ENCODE measurements around the gene SLC12A2.

SLC12A2 gene

DNA sequence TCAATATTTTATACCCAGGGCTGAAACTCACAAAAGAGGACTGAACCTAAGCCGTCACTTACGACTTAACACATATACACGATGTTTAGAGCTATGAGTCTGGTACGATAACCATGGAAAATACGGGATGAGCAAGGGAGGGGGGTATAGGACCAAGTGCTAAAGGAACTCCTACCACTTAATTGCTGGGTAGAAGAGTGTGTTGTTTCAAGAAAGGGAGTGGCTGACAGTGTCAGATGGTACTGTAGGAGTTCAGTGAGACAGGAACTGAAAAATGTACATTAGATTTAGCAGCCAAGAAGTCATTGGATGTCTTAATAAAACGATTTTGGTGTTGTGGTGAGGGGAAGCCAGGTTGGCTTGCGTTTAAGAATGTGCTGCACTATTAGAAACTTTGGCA is 21.6 kb downstream of the SLC12A2 start:
- DNase-seq (ENCODE audit: low read depth) = no peak
- TF ChIP-seq, protein P1, sequence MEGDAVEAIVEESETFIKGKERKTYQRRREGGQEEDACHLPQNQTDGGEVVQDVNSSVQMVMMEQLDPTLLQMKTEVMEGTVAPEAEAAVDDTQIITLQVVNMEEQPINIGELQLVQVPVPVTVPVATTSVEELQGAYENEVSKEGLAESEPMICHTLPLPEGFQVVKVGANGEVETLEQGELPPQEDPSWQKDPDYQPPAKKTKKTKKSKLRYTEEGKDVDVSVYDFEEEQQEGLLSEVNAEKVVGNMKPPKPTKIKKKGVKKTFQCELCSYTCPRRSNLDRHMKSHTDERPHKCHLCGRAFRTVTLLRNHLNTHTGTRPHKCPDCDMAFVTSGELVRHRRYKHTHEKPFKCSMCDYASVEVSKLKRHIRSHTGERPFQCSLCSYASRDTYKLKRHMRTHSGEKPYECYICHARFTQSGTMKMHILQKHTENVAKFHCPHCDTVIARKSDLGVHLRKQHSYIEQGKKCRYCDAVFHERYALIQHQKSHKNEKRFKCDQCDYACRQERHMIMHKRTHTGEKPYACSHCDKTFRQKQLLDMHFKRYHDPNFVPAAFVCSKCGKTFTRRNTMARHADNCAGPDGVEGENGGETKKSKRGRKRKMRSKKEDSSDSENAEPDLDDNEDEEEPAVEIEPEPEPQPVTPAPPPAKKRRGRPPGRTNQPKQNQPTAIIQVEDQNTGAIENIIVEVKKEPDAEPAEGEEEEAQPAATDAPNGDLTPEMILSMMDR (conservative IDR thresholded peaks at IDR 0.05; ENCODE audit: low read depth, low read length) = no peak
- H3K4me3 ChIP-seq (ENCODE audit: low read length) = no peak overlapping the region

DNA sequence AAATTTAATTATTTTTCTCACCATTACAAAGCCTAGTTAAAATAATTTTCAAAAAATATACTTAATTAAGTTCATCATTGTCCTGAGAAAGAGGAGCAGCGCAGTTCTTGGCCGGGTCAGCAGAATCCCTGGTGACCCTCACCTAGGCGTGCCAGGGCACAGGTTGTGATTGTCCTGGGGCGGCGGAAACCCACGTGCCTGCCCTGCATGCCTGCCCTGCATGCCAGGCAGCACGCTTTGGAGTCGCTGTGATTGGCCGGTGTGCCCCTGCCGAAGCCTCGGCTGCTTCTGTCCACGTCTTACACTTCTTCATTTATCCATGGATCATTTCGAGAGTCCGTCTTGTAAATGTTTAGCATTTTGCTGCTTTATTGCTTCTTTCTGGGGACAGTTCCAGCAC is 25.6 kb downstream of the SLC12A2 start:
- no peak overlapping the region for H3K4me3 ChIP-seq (ENCODE audit: low read length)
- no peak for DNase-seq (ENCODE audit: low read depth)
- TF ChIP-seq, protein P1 (conservative IDR thresholded peaks at IDR 0.05; ENCODE audit: low read depth, low read length) = no peak

- no peak overlapping the region for H3K4me3 ChIP-seq (ENCODE audit: low read length)
- no peak for DNase-seq (ENCODE audit: low read depth)
- TF ChIP-seq, protein P1 (conservative IDR thresholded peaks at IDR 0.05; ENCODE audit: low read depth, low read length) = no peak
Measured at GRCh38 chr5:128109766-128110165, 26.2 kb downstream of the SLC12A2 start.

GRCh38 chr5:128111818-128112448 is 28.4 kb downstream of the SLC12A2 start:
- peak; percentile 24 for DNase-seq (ENCODE audit: low read depth)
- H3K4me3 ChIP-seq (ENCODE audit: low read length) = no peak overlapping the region
- TF ChIP-seq, protein P1 (conservative IDR thresholded peaks at IDR 0.05; ENCODE audit: low read depth, low read length) = no peak

GRCh38 chr5:128116445-128116844 is 32.9 kb downstream of the SLC12A2 start:
- TF ChIP-seq, protein P1 (conservative IDR thresholded peaks at IDR 0.05; ENCODE audit: low read depth, low read length) = no peak
- no peak for DNase-seq (ENCODE audit: low read depth)
- no peak overlapping the region for H3K4me3 ChIP-seq (ENCODE audit: low read length)

- no peak for DNase-seq (ENCODE audit: low read depth)
- TF ChIP-seq, protein P1 (conservative IDR thresholded peaks at IDR 0.05; ENCODE audit: low read depth, low read length) = no peak
- no peak overlapping the region for H3K4me3 ChIP-seq (ENCODE audit: low read length)
Measured at GRCh38 chr5:128118214-128118613, 34.6 kb downstream of the SLC12A2 start.

DNA sequence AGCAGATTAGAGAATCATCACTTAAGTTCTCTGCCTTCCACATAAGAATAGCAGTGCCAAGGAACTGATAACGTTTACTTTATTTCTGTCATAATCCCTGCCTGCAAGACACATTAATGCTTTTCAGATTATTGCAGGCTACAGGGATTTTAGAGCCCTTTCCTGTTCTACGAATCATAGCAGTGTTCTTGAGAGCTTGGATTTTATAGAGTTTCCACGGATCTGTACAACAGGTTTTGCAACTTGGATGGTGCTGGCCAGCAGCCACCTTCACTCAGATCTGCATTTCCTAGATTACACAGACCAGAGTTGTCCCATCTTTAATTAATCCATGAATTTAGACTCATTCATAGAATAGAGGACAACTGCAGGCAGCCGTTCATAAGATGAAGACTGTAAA is 38.1 kb downstream of the SLC12A2 start:
- TF ChIP-seq, protein P1 (conservative IDR thresholded peaks at IDR 0.05; ENCODE audit: low read depth, low read length) = no peak
- no peak for DNase-seq (ENCODE audit: low read depth)
- no peak overlapping the region for H3K4me3 ChIP-seq (ENCODE audit: low read length)
